CMK (cell line): ENCODE data around the gene HTR3C.
A peak's percentile ranks its signal among the peaks of the same experiment; 100 is the strongest.
"Not testable (repeated sequence)": the region's sequence is repeated elsewhere in the genome, so short reads cannot be mapped to it uniquely, and the experiment has no call there.

Source experiments
- DNase-seq: peaks from one replicate; pipeline ENCODE4 v3.0.0-alpha.2; 2010; ENCODE audit warnings: low read depth

Gene HTR3C

GRCh38 chr3:184052767-184053166 is at the start of gene HTR3C:
Gene HTR3C, plus strand, starts transcription at chr3:184053047. Its CDS starts 34 bp downstream, at chr3:184053081.
- no peak for DNase-seq

- no peak for DNase-seq
Measured at GRCh38 chr3:184003187-184003967, 49.5 kb upstream of the HTR3C start.

GRCh38 chr3:184004476-184004875 is 48.4 kb upstream of the HTR3C start:
- DNase-seq, result no peak

GRCh38 chr3:184005941-184006507 is 46.8 kb upstream of the HTR3C start:
- DNase-seq, result no peak

GRCh38 chr3:184007143-184007813 is 45.6 kb upstream of the HTR3C start:
- not testable (repeated sequence) for DNase-seq

- no peak for DNase-seq
Measured at GRCh38 chr3:184008161-184008560, 44.7 kb upstream of the HTR3C start.

GRCh38 chr3:184011230-184011876 is 41.5 kb upstream of the HTR3C start:
- no peak for DNase-seq

- no peak for DNase-seq
Measured at GRCh38 chr3:184011937-184012889, 40.6 kb upstream of the HTR3C start.

GRCh38 chr3:184015381-184016019 is 37.3 kb upstream of the HTR3C start:
- no peak for DNase-seq

- DNase-seq, result no peak
Measured at GRCh38 chr3:184016169-184016570, 36.7 kb upstream of the HTR3C start.

- DNase-seq, result peak; percentile 32
Measured at GRCh38 chr3:184016811-184017671, 35.8 kb upstream of the HTR3C start.

GRCh38 chr3:184017672-184018423 is 35.0 kb upstream of the HTR3C start, which contains the start of gene ABCC5:
Gene ABCC5, minus strand, starts transcription at chr3:184017884. Its CDS starts 3,492 bp downstream, at chr3:184014392.
- peak; percentile 72 for DNase-seq

- no peak for DNase-seq
Measured at GRCh38 chr3:184018424-184018973, 34.3 kb upstream of the HTR3C start.

GRCh38 chr3:184022323-184022722 is 30.5 kb upstream of the HTR3C start:
- no peak for DNase-seq

GRCh38 chr3:184025256-184025655 is 27.6 kb upstream of the HTR3C start:
- DNase-seq, result not testable (repeated sequence)

- DNase-seq, result not testable (repeated sequence)
Measured at GRCh38 chr3:184028275-184028890, 24.5 kb upstream of the HTR3C start.

GRCh38 chr3:184029443-184029842 is 23.4 kb upstream of the HTR3C start:
- no peak for DNase-seq

GRCh38 chr3:184030536-184030935 is 22.3 kb upstream of the HTR3C start:
- DNase-seq, result no peak
